HCT116 (cell line): ENCODE data around the gene CTXN3.

ENCODE experiments used
- ATF3 ChIP-seq: IDR thresholded peaks from 2 replicates; pipeline ENCODE4 v1.6.1; 2012
- CTCF ChIP-seq, 3 experiments: fragments of 200-600 bp in 1 of 3; sonication (generic) in 1 of 3; IDR thresholded peaks in 2 of 3; conservative IDR thresholded peaks in 1 of 3; 2 replicates each; pipeline ENCODE4 v1.5.1; 2012 to 2017; ENCODE audit warnings: low read depth in 2 of 3, low read length in 2 of 3, antibody characterized with exemption in 1 of 3, borderline replicate concordance in 1 of 3, control low read depth in 1 of 3, mild to moderate bottlenecking in 1 of 3, mixed read lengths in 1 of 3, mixed run types in 1 of 3, moderate library complexity in 1 of 3; ENCODE audit not compliant: insufficient read depth in 1 of 3
- EGR1 ChIP-seq: IDR thresholded peaks from 2 replicates; pipeline ENCODE4 v1.6.1; 2012; ENCODE audit warnings: low read depth
- EZH2 ChIP-seq: fragments of 200-600 bp; sonication (generic); IDR thresholded peaks from 2 replicates; pipeline ENCODE4 v1.6.1; 2017; ENCODE audit warnings: antibody characterized with exemption, mixed run types
- EZH2phosphoT487 ChIP-seq: fragments of 200-600 bp; IDR thresholded peaks from 2 replicates; pipeline ENCODE4 v1.6.1; 2018; ENCODE audit warnings: antibody characterized with exemption, borderline replicate concordance
- JUND ChIP-seq: IDR thresholded peaks from 2 replicates; pipeline ENCODE4 v1.6.1; 2012
- MAX ChIP-seq: IDR thresholded peaks from 2 replicates; pipeline ENCODE4 v1.6.1; 2012
- POLR2A ChIP-seq: IDR thresholded peaks from 2 replicates; pipeline ENCODE4 v1.7.0; 2011; ENCODE audit warnings: borderline replicate concordance; ENCODE audit not compliant: insufficient read depth, insufficient read length; ENCODE audit errors: extremely low read depth
- POLR2AphosphoS5 ChIP-seq: IDR thresholded peaks from 2 replicates; pipeline ENCODE4 v1.6.1; 2011; ENCODE audit warnings: mild to moderate bottlenecking, low read depth, low read length, moderate library complexity
- RAD21 ChIP-seq: IDR thresholded peaks from 2 replicates; pipeline ENCODE4 v1.6.1; 2012; ENCODE audit warnings: low read depth, mild to moderate bottlenecking
- SP1 ChIP-seq: IDR thresholded peaks from 2 replicates; pipeline ENCODE4 v1.6.1; 2012; ENCODE audit warnings: low read depth
- SRF ChIP-seq: IDR thresholded peaks from 2 replicates; pipeline ENCODE4 v1.6.1; 2012; ENCODE audit warnings: low read depth
- YY1 ChIP-seq: IDR thresholded peaks from 2 replicates; pipeline ENCODE4 v1.6.1; 2011; ENCODE audit warnings: low read length, low read depth, moderate library complexity, mild to moderate bottlenecking; ENCODE audit not compliant: insufficient replicate concordance; ENCODE audit errors: extremely low read depth
- ZNF274 ChIP-seq: fragments of 200-500 bp; sonication (Bioruptor generic); IDR thresholded peaks from 2 replicates; pipeline ENCODE4 v1.6.1; 2014; ENCODE audit warnings: mild to moderate bottlenecking, low read depth, low read length, inconsistent platforms

GRCh38 chr5:127602481-127602880 lies 46.4 kb upstream of the CTXN3 start:
- no peak for TF ChIP-seq ATF3
- peak in 1 of 3 experiments; percentile 8; a peak in 1 of 6 replicates for TF ChIP-seq CTCF (IDR thresholded peaks at IDR 0.05 in 2 of 3, conservative IDR thresholded peaks at IDR 0.05 in 1 of 3; ENCODE audit: borderline replicate concordance in 1 of 3, insufficient read depth in 1 of 3, low read depth in 2 of 3, low read length in 2 of 3)
- no peak for TF ChIP-seq POLR2AphosphoS5
- TF ChIP-seq EZH2 = no peak
- no peak for TF ChIP-seq SRF
- no peak for TF ChIP-seq RAD21
- no peak for TF ChIP-seq SP1
- no peak for TF ChIP-seq EZH2phosphoT487
- TF ChIP-seq POLR2A = no peak
- no peak for TF ChIP-seq YY1
- no peak for TF ChIP-seq EGR1
- TF ChIP-seq ZNF274 = no peak
- no peak for TF ChIP-seq JUND
- TF ChIP-seq MAX = no peak
